KOPT-K1 (cell line): ENCODE results near the gene CASKIN1.

ENCODE experiments used
- H3K27ac ChIP-seq: fragments of 200-600 bp; sonication (generic); 2 replicates; pipeline ENCODE4 v1.5.1; 2016; ENCODE audit warnings: antibody characterized with exemption, mild to moderate bottlenecking, low read depth, low read length; ENCODE audit not compliant: poor library complexity, severe bottlenecking
- H3K36me3 ChIP-seq: fragments of 200-600 bp; sonication (generic); 2 replicates; pipeline ENCODE4 v1.5.1; 2017; ENCODE audit warnings: antibody characterized with exemption, mild to moderate bottlenecking, low read length, moderate library complexity; ENCODE audit not compliant: insufficient read depth
- H3K9me3 ChIP-seq: fragments of 200-600 bp; sonication (generic); 2 replicates; pipeline ENCODE4 v1.5.1; 2017; ENCODE audit warnings: antibody characterized with exemption, low read length, mild to moderate bottlenecking; ENCODE audit not compliant: insufficient read depth, poor library complexity, severe bottlenecking

The CASKIN1 gene

DNA sequence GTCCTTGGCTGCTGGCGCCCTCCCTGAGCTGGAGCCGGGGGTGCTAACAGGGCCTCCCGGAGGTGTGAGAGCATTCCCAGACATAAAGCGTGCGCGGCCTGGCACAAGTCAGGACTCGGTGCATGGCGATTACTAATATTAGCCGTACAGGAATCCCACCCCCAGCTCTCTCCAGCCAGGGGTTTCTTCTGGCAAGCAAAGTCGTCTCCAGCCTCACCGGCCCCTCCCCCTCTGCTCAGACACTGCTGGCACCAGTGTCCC lies 5.0 kb downstream of the CASKIN1 start:
- Histone ChIP-seq H3K9me3 (no peaks in the 10 kb centered on the region), H3K36me3 (no peaks in the 10 kb centered on the region), H3K27ac (no peak overlapping the region)

DNA sequence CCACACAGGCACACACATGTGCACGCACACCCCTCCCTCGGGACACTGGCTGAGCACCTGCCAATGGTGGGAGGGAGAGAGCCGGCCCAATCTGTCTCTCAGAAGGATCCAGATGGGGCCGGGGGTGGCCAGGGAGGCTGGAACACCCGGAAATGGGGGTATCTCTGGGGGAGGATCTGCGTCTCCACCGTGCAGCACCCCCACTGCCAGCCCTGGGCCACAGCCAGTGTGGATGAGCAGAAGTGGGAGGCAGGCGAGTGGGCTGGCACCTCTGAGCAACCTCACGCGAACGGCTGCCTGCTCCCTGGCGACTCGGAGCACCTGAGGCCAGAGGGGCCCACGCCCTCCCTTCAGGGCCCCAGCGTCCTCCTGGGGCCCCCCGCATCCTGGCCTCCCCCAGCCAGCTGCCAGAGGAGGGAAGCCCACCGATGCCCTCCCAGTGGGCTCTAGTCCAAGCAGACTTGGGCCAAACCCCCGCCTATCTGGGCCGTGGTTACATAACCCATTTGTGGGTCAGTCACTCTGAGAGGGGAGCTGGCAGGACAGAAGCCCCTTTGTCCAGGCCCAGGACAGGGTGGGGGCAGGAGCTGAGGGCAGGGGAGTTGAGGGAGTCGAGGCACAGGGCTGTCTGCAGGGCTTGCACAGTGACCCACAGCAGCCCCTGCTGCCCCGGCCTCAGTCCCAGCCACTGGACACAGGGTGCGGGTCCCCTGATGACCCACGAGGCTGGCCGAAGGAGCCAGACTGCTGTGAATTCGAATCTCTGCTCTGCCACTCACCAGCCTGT lies 5.6 kb downstream of the CASKIN1 start:
- no peak overlapping the region for H3K27ac ChIP-seq
- no peaks in the 10 kb centered on the region for H3K9me3 ChIP-seq
- H3K36me3 ChIP-seq = no peaks in the 10 kb centered on the region

DNA sequence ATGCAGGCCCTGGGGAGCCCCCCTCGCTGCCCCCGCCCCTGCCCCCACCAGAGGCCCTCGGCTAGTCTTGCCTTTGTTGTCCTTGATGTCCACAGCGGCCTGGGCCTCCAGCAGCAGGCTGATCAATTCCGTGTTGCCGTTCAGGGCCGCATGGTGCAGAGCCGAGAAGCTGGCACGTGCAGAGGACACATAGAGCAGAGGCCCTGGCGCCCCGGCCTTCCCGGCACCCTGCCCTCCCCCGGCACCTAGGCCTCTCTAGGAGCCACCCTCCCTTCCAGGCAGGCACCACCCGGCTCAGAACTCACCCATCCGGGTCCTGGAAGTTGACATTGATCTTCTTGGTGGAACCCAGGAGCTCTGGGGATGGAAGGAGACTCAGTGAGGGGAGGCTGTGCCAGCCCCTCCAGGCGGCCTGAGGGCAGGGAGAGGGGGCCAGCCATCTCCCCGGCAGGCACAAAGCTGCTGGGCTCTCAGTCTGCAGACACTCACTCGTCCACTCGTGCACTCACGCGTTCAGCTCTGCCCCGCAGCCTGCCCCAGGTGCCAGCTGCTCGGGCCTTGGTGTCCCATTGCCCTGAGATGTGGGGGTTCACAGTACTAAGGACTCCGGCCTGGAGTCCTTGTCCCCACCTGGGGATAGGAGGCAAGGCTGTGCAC lies 6.3 kb downstream of the CASKIN1 start:
- Histone ChIP-seq H3K36me3 (no peaks in the 10 kb centered on the region), H3K27ac (no peak overlapping the region), H3K9me3 (no peaks in the 10 kb centered on the region)

DNA sequence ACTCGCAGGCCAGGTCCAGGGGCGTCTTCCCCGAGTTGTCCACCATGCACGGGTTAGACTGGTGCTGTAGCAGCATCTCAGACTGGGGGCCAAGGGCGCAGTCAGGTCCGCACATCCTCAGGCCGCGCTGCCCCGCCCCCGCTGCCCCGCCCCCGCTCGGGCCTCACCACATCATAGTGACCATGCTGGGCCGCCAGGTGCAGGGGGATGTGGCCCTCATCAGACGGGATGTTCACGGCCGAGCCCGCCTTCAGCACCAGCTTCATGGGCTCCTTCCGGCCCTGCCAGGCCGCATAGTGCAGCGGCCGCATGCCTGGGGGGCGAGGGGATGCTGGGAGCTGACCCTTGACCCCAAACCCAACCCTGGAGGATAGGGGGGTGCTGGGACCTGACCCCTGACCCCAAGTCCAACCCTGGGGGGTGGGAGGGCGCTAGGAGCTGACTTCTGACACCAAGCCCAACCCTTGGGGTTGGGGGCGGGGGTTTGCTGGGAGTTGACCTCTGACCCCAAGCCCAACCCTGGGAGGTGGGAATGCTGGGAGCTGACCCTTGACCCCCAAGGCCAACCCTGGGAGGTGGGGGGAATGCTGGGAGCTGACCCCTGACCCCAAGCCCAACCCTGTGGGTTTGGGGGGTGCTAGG lies 7.0 kb downstream of the CASKIN1 start:
- H3K36me3 ChIP-seq = no peaks in the 10 kb centered on the region
- H3K27ac ChIP-seq = no peak overlapping the region
- H3K9me3 ChIP-seq = no peaks in the 10 kb centered on the region

DNA sequence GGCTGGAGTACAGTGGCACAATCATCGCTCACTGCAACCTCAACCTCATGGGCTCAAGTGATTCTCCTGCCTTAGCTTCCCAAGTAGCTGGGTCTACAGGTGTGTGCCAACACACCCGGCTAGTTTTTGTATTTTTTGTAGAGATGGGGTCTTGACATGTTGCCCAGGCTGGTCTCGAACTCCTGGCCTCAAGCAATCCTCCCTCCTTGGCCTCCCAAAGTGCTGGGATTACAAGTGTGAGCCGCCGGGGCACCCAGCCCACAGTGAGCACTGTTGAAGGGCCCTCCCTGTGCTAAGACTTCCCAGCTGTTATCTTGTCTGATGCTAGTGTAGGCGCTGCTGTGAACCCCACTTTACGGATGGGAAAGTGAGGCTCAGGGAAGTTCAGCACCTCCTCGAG lies 8.0 kb downstream of the CASKIN1 start:
- Histone ChIP-seq H3K9me3 (no peaks in the 10 kb centered on the region), H3K27ac (no peak overlapping the region), H3K36me3 (no peaks in the 10 kb centered on the region)

DNA sequence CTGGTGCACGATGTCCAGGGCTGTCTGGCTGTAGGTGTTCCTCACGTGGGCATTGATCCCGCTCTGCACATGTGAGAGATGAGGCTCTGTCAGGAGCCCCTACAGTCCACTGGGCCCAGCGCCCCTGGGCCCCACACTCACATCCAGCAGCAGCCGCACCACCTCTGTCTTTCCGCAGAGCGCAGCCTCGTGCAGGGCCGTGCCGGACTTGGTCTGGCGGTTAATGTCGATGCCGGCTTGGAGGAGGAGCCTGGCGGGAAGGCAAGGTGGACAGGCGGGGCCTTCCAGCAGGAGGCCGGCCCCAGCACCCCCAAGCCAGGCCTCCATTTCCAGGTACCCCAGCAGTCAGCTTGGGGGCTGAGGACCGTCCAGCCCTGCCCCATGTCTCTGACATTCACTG lies 9.2 kb downstream of the CASKIN1 start:
- Histone ChIP-seq H3K27ac (no peak overlapping the region), H3K36me3 (no peaks in the 10 kb centered on the region; the same call in 1 of the 2 replicates), H3K9me3 (no peaks in the 10 kb centered on the region)

DNA sequence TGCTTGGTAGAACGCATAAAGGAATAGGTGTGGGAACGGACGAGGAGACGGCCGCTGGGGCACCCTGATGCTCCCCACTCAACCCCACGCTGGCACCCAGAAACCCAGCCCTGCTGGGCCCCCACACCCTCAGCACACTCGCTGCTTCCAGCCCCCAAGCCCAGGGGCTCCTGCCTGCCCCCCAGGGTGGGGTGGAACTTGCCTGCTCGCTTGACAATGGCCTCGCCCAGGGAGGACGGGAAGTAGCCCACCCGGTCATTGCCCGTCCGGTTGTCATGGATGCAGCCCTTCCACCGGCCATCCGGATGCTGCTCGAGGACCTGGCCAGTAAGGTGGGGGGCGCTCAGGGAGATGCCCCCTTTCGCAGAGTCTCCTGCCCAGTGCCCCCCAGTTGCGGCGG lies 9.9 kb downstream of the CASKIN1 start:
- H3K36me3 ChIP-seq = no peaks in the 10 kb centered on the region; the same call in 1 of the 2 replicates
- no peak overlapping the region for H3K27ac ChIP-seq
- no peaks in the 10 kb centered on the region for H3K9me3 ChIP-seq

DNA sequence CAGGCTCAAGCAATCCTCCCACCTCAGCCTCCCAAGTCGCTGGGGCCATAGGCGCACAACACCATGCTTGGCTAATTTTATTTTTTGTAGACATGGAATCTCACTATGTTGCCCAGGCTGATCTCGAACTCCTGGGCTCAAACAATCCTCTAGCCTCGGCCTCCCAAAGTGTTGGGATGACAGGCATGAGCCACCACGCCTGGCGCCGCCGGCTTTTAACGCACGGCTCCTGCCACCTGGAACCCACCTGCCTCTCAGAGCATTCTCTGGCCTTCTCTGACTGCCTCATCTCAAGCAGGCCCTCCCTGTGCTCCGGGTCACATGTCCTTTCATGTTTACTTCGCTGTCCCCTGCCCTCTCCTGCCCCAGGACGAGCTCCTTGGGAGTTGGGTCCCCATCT lies 10.3 kb downstream of the CASKIN1 start:
- H3K27ac ChIP-seq = no peak overlapping the region
- no peaks in the 10 kb centered on the region for H3K9me3 ChIP-seq
- no peaks in the 10 kb centered on the region; the same call in 1 of the 2 replicates for H3K36me3 ChIP-seq

DNA sequence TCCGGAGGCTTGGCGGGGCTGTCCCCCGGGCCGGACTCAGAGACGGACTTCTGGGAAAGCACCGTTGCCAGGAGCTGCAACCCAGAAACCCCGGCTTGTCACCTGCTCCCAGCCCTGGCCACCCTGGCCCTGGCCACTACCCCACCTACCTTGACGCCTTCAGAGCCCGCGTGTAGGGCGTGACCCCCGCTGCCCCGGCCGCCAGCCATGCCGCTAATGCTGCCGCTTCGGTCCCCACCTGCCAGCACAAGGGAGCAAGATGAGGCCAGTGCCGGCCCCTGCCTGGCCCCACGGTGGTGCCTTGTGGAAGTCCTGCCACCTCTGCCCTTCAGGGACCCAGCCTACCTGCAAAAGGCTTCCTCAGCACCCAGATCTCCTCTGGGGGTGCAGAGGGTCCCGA lies 11.4 kb downstream of the CASKIN1 start:
- Histone ChIP-seq H3K36me3 (no peaks in the 10 kb centered on the region; the same call in 1 of the 2 replicates), H3K27ac (no peak overlapping the region), H3K9me3 (no peaks in the 10 kb centered on the region)

DNA sequence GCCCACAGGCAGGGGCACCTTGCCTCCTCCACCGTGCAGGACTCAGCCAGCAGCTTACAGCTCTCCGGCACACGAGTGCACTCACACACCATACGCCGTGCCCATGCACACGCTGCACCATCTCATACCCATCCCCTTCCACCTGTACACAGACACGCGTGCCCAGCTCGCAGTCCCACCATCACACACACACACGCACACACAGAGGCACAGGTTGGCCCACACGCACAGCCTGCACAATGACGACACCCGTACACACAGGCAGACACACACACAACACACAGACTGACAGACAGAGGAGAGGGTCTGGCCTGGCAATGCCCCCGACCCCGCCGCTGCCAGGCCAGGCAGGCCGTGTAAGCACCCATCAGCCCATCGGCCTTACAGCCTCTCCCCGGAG lies 12.1 kb downstream of the CASKIN1 start:
- Histone ChIP-seq H3K9me3 (no peaks in the 10 kb centered on the region), H3K27ac (no peak overlapping the region), H3K36me3 (no peaks in the 10 kb centered on the region; the same call in 1 of the 2 replicates)

DNA sequence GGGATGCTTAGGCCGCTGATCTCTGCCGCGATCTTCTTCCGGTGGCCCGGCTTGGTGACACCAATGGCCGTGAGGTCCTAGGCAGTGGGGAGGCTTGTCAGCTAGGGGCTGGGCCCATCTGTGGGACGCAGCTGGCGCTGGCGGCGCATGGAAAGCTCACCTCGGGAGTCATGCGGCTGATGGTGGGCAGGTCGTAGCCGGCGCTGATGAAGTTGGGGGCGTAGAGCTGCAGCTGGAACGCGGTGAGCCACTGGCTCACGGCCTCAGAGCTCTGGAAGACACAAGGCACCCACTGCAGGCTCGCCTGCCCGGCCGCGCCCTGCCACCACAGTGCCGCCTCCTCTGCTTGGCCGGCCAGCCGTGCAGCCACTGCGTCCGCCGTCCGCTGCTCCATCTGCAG lies 12.7 kb downstream of the CASKIN1 start:
- Histone ChIP-seq H3K36me3 (no peaks in the 10 kb centered on the region; the same call in 1 of the 2 replicates), H3K9me3 (no peaks in the 10 kb centered on the region)

DNA sequence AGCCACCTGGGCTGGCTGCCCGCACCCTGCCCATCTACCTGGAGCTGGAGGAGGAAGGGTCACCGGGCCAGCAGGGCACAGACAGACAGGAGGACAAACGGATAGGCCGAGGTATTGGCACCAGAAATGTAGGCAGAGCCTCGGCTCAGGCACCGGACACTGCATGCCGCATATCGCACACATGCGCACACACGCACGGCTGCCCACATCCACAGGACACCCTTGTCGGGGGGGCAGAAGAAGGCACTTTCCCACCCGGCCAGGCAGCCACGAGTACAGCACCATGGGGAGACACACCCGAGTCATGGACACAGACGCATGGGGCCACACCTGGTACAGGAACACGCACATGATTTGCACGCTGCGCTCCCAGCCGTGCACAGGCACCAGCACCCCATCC lies 14.5 kb downstream of the CASKIN1 start:
- Histone ChIP-seq H3K27ac (no peak overlapping the region), H3K9me3 (no peaks in the 10 kb centered on the region), H3K36me3 (peaks cover 14% of the 10 kb centered on the region; the same call in 1 of the 2 replicates)

More for the DNA sequence above, 12.7 kb downstream of the CASKIN1 start:
- no peak overlapping the region for H3K27ac ChIP-seq

DNA sequence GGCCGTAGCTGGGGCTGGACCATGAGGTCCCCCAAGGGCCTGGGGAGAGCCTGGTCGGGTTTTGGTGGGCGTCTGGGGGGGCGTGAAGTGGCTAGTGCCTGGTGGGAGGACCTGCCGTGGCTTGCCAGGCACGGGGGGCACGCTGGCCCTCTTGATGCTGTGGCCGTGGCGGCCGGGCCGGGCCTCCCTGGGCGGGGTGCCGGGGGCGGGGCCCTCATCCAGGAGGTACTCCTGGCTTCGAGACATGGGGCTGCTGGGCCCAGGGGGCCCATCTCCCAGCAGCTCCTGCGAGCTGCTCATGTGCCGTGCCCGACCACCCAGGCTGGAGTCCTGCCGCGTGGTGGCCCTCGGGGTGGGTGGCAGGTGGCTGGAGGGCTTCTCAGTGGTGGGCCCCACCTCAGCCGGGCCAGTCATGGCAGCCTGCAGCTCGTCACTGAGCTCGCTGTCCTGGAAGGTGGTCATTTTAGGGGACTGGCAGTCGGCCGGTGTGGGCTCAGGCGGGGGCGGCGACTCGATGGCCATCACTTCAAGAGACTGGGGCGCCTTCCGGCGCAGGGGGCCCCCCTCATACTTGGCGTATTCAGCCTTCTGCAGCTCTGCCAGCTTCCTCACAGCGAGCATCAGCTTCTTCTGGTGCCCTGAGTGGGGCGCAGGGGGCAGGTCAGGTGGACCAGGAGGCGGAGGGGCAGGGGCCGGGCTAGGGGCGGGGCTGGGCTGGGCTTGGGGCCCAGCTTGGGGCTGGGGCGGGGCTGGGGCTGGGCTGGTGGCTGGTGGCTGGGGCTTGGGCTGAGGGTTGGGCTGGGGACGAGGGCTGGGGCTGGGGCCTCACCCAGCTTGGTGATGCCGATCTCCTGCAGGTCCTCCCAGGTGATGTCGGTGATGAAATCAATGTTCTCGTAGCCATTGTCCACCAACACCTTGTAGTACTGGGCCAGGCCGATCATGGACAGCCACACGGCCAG lies 15.2 kb downstream of the CASKIN1 start:
- H3K27ac ChIP-seq = no peak overlapping the region
- H3K36me3 ChIP-seq = peaks cover 21% of the 10 kb centered on the region; the same call in 1 of the 2 replicates

DNA sequence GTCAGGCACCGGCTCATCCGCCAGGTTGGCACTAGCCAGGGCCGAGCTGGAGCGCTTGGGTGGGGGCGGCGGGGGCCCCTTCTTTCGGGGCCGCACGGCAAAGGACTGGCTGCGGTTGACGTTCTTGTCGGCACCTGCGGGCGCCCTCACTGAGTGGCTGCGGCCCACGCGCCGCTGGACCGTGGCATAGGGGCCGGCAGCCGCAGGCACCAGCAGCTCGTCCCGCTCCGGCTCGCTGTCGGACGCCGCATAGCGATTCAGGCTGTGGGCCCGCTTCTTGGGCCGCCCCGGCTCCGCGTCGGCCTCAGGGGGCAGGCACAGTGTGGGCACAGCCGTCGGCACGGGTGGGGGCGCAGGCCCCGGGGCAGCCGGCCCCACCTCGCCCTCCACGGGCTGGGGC lies 15.9 kb downstream of the CASKIN1 start:
- Histone ChIP-seq H3K27ac (no peak overlapping the region), H3K9me3 (no peaks in the 10 kb centered on the region), H3K36me3 (peaks cover 29% of the 10 kb centered on the region)

More for the DNA sequence above, 15.2 kb downstream of the CASKIN1 start:
- H3K9me3 ChIP-seq = no peaks in the 10 kb centered on the region

DNA sequence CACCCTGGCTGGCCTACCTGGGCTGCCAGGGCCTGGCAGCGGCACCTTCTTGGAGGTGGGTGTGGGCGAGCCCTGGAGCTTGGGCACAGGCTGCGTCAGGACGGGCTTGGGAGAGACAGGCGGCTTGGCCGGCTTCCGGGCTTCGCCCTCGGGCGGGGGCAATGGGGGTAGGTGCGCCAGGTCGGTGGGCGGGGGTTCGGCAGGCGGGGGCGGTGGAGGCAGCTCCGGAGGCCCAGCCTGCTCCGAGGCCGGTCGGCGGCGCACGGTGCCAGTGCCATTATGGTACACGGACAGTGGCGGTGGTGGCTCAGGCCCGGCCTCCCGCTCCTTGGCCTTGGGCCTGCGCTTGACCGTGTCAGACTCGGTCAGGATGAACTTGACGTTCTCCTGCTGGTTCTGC lies 16.8 kb downstream of the CASKIN1 start:
- peaks cover 38% of the 10 kb centered on the region for H3K36me3 ChIP-seq

More for the DNA sequence above, 16.8 kb downstream of the CASKIN1 start:
- Histone ChIP-seq H3K9me3 (no peaks in the 10 kb centered on the region), H3K27ac (no peak overlapping the region)
